AG09319 (cell line): Measurements from ENCODE around the gene TAF1.
"Not testable (repeated sequence)": the region's sequence is repeated elsewhere in the genome, so short reads cannot be mapped to it uniquely, and the experiment has no call there.

ENCODE experiments used
- DNase-seq: peaks from one replicate; pipeline ENCODE4 v3.0.0-alpha.2; 2010; ENCODE audit warnings: low read depth; ENCODE audit errors: extremely low read depth
- TF ChIP-seq, protein P1 (sequence below): IDR thresholded peaks from 2 replicates; pipeline ENCODE4 v1.5.1; 2011; ENCODE audit warnings: low read depth, mild to moderate bottlenecking, inconsistent platforms, low read length, moderate library complexity

The TAF1 gene, protein sequence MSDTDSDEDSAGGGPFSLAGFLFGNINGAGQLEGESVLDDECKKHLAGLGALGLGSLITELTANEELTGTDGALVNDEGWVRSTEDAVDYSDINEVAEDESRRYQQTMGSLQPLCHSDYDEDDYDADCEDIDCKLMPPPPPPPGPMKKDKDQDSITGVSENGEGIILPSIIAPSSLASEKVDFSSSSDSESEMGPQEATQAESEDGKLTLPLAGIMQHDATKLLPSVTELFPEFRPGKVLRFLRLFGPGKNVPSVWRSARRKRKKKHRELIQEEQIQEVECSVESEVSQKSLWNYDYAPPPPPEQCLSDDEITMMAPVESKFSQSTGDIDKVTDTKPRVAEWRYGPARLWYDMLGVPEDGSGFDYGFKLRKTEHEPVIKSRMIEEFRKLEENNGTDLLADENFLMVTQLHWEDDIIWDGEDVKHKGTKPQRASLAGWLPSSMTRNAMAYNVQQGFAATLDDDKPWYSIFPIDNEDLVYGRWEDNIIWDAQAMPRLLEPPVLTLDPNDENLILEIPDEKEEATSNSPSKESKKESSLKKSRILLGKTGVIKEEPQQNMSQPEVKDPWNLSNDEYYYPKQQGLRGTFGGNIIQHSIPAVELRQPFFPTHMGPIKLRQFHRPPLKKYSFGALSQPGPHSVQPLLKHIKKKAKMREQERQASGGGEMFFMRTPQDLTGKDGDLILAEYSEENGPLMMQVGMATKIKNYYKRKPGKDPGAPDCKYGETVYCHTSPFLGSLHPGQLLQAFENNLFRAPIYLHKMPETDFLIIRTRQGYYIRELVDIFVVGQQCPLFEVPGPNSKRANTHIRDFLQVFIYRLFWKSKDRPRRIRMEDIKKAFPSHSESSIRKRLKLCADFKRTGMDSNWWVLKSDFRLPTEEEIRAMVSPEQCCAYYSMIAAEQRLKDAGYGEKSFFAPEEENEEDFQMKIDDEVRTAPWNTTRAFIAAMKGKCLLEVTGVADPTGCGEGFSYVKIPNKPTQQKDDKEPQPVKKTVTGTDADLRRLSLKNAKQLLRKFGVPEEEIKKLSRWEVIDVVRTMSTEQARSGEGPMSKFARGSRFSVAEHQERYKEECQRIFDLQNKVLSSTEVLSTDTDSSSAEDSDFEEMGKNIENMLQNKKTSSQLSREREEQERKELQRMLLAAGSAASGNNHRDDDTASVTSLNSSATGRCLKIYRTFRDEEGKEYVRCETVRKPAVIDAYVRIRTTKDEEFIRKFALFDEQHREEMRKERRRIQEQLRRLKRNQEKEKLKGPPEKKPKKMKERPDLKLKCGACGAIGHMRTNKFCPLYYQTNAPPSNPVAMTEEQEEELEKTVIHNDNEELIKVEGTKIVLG (N-terminal part only)

DNA sequence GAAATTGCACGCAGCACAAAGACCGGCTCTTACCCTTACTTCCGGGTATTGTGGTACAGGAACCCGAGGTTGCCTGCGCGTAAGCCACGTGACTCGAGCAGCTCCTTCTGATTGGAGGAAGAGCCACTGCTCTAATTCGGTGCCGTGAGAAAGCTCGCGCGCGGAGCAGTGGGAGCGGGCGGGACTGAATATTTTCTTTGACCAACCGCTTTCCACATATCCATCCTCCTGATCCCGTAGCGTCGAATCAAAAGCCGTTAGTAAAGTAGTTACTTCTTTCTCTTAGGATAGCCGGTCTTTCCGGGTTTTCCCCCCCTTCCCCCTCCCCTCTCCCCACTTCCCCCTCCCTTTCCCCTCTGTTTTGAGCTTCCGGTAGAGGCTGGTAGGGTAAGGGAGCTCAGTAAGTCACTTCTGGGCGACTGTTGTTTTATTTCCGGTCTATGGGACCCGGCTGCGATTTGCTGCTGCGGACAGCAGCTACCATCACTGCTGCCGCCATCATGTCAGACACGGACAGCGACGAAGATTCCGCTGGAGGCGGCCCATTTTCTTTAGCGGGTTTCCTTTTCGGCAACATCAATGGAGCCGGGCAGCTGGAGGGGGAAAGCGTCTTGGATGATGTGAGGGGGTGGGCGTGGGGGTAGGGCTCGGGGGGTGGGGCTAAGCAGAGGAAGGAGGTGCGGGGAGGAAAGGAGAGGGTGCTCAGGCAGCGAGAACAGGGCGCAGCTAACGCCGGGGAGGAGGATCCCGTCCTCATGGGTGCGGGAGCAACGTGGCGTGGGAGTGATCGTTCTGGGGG lies at the start of gene TAF1:
TSS of gene TAF1 (plus strand) at position 483 of the 799 bp plus-strand sequence. CDS start at position 501, 18 bp downstream.
- TF ChIP-seq, protein P1, sequence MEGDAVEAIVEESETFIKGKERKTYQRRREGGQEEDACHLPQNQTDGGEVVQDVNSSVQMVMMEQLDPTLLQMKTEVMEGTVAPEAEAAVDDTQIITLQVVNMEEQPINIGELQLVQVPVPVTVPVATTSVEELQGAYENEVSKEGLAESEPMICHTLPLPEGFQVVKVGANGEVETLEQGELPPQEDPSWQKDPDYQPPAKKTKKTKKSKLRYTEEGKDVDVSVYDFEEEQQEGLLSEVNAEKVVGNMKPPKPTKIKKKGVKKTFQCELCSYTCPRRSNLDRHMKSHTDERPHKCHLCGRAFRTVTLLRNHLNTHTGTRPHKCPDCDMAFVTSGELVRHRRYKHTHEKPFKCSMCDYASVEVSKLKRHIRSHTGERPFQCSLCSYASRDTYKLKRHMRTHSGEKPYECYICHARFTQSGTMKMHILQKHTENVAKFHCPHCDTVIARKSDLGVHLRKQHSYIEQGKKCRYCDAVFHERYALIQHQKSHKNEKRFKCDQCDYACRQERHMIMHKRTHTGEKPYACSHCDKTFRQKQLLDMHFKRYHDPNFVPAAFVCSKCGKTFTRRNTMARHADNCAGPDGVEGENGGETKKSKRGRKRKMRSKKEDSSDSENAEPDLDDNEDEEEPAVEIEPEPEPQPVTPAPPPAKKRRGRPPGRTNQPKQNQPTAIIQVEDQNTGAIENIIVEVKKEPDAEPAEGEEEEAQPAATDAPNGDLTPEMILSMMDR, result no peak
- peak; percentile 94 for DNase-seq

DNA sequence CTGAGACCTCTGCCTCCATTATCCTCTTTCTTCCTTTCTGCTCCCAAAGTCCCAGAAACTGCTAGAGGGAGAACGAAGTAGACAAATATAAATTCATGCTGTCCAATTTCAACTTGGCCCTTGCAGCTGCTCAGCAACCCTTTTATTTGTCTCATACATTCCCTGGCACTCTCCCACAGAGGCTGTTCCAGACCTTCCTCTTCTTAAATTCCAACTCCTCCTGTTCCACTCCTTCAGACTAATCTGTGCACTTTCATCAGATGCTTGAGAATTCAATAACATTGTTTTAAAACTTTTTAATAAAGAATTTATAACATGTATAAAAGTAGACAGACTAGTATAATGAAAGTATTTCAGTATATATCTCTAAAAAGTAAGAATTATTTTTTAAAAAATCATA lies 49.2 kb upstream of the TAF1 start:
- not testable (repeated sequence) for DNase-seq

DNA sequence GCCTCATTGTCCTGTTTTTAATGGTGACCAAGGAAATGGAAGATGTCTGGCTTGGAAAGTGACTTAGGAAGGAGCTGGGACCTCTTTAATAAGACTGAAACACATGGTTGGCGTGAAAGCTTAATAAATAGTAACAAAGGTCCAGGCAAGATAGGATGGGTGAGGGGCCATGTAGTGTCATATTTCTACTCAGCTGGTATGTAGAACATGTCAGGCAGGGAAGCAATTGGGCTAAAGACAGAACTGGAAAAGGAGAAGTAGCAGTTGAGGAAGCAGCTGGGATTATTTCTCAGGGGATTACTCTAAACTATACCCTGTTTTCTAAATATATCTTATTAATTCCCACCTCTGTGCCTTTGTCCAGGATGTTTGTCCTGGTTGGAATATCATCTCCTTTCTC lies 46.0 kb upstream of the TAF1 start:
- DNase-seq, result no peak
- TF ChIP-seq, protein P1, result no peak

DNA sequence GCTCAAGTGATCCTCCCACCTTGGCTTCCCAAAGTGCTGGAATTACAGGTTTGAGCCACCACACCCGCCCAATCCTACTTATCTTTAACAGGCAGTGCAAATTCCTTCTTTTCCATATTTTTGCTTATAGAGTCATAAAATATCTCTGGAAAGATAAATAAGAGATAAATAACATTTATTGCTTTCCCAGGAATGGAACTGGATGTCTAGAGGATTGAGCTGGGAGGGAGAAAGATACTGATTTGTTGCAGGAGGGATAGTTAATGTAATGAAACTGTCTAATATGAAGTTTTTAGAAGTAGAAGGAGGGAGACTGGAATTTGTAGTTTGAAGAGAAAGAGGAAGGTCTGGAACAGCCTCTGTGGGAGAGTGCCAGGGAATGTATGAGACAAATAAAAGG lies 44.4 kb upstream of the TAF1 start:
- no peak for DNase-seq
- TF ChIP-seq, protein P1, result no peak

DNA sequence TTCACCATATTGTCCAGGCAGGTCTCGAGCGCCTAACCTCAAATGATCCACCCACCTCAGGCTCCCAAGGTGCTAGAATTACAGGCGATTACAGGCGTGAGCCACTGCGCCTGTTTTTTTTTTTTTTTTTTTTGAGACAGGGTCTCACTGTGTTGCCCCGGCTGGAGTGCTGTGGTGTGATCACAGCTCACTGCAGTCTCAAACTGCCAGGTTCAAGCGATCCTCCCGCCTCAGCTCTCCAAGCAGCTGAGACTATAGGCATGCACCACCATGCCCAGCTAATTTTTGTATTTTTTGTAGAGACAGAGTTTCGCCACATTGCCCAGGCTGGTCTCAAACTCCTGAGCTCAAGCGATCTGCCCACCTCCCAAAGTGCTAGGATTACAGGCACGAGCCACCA lies 41.7 kb upstream of the TAF1 start:
- DNase-seq, result not testable (repeated sequence)

DNA sequence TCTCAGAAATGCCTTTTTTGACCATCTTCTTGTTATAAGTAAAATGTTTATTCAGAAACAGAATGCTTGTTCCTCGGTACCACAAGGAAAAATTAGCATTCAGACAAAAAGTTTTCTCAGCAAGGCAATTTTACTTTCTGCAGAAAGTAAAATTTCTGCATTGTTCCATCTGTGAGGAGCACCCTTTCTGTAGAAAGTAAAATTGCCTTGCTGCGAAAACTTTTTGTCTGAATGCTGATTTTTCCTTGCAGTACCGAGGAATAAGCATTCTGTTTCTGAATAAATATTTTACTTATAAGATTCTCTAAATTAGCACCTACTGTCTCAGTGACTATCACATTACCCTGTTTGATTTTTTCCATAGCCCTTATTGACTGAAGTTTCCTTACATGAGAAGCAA lies 39.8 kb upstream of the TAF1 start:
- TF ChIP-seq, protein P1, result no peak
- DNase-seq, result no peak

DNA sequence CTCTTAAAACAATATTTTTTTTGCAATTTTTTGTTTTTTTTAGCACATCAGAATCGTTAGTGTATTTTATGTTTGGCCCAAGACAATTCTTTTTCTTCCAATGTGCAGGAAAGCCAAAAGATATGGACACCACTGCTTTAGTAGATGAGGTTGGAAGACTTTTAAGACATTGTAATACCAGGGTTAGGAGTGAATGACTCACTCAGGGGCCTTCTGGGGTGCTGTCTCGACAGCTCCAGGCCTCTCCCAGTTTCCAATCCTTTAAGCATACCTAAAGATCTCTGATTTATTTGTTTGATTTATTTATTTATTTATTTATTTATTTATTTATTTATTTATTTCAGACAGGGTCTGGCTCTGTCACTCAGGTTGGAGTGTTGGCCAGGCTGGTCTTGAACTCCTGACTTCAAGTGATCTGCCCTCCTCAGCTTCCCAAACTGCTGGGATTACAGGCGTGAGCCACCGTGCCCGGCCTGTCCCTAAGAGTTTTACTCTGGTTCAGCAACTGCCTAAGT lies 16.9 kb upstream of the TAF1 start:
- not testable (repeated sequence) for DNase-seq

DNA sequence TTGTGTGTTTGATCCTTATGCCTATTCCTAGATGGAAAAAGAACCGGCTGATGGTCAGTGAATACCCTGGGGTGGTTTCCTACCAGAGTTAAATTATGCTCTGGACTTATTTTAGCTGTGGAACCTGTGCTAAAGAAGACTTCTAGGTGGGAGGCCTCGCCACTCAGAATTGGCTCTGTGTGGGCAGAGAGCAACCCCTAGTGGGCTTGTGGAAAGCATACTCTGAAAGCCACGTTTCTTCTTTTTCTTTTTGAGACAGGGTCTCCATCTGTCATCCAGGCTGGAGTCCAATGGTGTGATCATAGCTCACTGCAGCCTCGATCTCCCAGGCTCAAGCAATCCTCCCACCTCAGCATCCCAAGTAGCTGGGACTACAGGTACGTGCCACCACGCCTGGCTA lies 16.3 kb upstream of the TAF1 start:
- not testable (repeated sequence) for DNase-seq

DNA sequence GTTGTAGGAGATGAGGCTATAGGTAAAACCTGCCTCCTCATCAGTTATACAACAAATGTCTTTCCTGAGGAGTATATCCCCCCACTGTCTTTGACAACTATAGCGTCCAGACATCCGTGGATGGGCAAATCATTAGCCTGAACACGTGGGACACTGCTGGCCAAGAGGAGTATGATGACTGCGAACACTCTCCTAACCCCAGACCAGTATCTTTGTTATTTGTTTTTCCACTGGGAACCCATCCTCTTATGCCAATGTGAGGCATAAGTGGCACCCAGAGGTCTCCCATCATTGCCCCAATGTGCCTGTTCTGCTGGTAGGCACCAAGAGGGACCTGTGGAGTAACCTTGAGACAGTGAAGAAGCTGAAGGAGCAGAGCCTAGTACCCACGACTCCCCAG lies 13.7 kb upstream of the TAF1 start:
- DNase-seq, result not testable (repeated sequence)
